ENCODE measurements around the gene PRDM1.

GRCh38 chr6:106105493-106105892 is 19.4 kb downstream of the PRDM1 start:
- TF ChIP-seq EZH2 (IDR thresholded peaks at IDR 0.05; ENCODE audit: borderline replicate concordance, low read length) (no peak), CTCF (conservative IDR thresholded peaks at IDR 0.05 in 1 of 2, IDR thresholded peaks at IDR 0.05 in 1 of 2; ENCODE audit: extremely low read depth in 1 of 2, insufficient read depth in 1 of 2, low read depth in 1 of 2, low read length in 2 of 2) (no peak)

All from mammary epithelial cell (primary cell).